Suprapubic skin (tissue), 4 donors: ENCODE data around the gene DHX15. TPM values are rescaled to one million over a fixed set of nuclear protein-coding genes. Genes with fewer than 3 reads are reported as not detected.

Experiments used
- DNase-seq, 2 donors: peaks; one replicate each; pipeline ENCODE4 v3.0.0-alpha.2; 2019; ENCODE audit warnings: low spot score in 2 of 2
- H3K27ac ChIP-seq: fragments of 200-600 bp; sonication (generic); one replicate; pipeline ENCODE4 v1.5.1; 2019
- H3K27me3 ChIP-seq: fragments of 200-600 bp; sonication (generic); one replicate; pipeline ENCODE4 v1.5.1; 2019
- H3K36me3 ChIP-seq: fragments of 200-600 bp; sonication (generic); one replicate; pipeline ENCODE4 v1.5.1; 2019
- H3K4me1 ChIP-seq: fragments of 200-600 bp; sonication (generic); one replicate; pipeline ENCODE4 v1.5.1; 2019
- H3K4me3 ChIP-seq: fragments of 200-600 bp; sonication (generic); one replicate; pipeline ENCODE4 v1.5.1; 2019; ENCODE audit warnings: mild to moderate bottlenecking
- H3K9me3 ChIP-seq: fragments of 200-600 bp; sonication (generic); one replicate; pipeline ENCODE4 v1.5.1; 2019
- CTCF ChIP-seq, 2 donors: fragments of 200-600 bp in 1 of 2; fragments of 450-650 bp in 1 of 2; sonication (generic) in 1 of 2; IDR thresholded peaks; one replicate each; pipeline ENCODE4 v1.5.1; 2016 to 2019; ENCODE audit warnings: antibody characterized with exemption in 2 of 2, mild to moderate bottlenecking in 1 of 2, moderate library complexity in 1 of 2
- EP300 ChIP-seq: sonication (generic); formaldehyde crosslinking; IDR thresholded peaks from one replicate; pipeline ENCODE4 v1.6.1; 2017; ENCODE audit warnings: antibody characterized with exemption
- POLR2A ChIP-seq, 2 donors: fragments of 450-650 bp; IDR thresholded peaks; one replicate each; pipeline ENCODE4 v1.6.1; 2017; ENCODE audit warnings: antibody characterized with exemption in 2 of 2, mild to moderate bottlenecking in 2 of 2, moderate library complexity in 2 of 2
- POLR2AphosphoS5 ChIP-seq, 3 donors: sonication (generic); formaldehyde crosslinking; IDR thresholded peaks; one replicate each; pipeline ENCODE4 v1.6.1; 2017; ENCODE audit warnings: antibody characterized with exemption in 3 of 3
- WGBS: methylation state at CpG from one replicate; pipeline ENCODE4 v1.1.5; 2018; 5-methylcytosine and 5-hydroxymethylcytosine counted together
- total RNA-seq, 4 donors: library from RNA; depleted of rRNA; stranded (reverse); fragments of >200 nt; gene quantifications; one replicate each; pipeline ENCODE4 v1.1.0, GENCODE V29; 2016

DHX15 gene
- total RNA-seq, 4 donors from 2014 or later, result 134 to 325 (median 137) TPM

GRCh38 chr4:24622146-24622834 lies 37.9 kb upstream of the DHX15 start:
- no peaks in the 10 kb centered on the region for H3K27me3 ChIP-seq
- H3K4me3 ChIP-seq, result no peak overlapping the region
- H3K36me3 ChIP-seq, result no peaks in the 10 kb centered on the region
- peaks cover 3% of the 10 kb centered on the region for H3K9me3 ChIP-seq
- WGBS, result 85% methylated on average over 3 of the region's 3 CpGs
- H3K27ac ChIP-seq, result no peak overlapping the region
- no peak for DNase-seq
- TF ChIP-seq POLR2A (IDR thresholded peaks at IDR 0.05), result no peak
- TF ChIP-seq EP300, result no peak
- no peak for TF ChIP-seq POLR2AphosphoS5 (IDR thresholded peaks at IDR 0.05)
- no peak for TF ChIP-seq CTCF (IDR thresholded peaks at IDR 0.05)
- no peaks in the 10 kb centered on the region for H3K4me1 ChIP-seq

GRCh38 chr4:24615977-24616376 lies 31.6 kb upstream of the DHX15 start:
- H3K9me3 ChIP-seq, result peaks cover under 1% of the 10 kb centered on the region
- DNase-seq, result no peak
- TF ChIP-seq EP300 (no peak), POLR2A (IDR thresholded peaks at IDR 0.05) (no peak), POLR2AphosphoS5 (IDR thresholded peaks at IDR 0.05) (no peak), CTCF (IDR thresholded peaks at IDR 0.05) (no peak)
- no peak overlapping the region for H3K4me3 ChIP-seq
- H3K36me3 ChIP-seq, result no peaks in the 10 kb centered on the region
- H3K27me3 ChIP-seq, result no peaks in the 10 kb centered on the region
- no peak overlapping the region for H3K27ac ChIP-seq
- 94% methylated on average over 2 of the region's 2 CpGs for WGBS
- no peaks in the 10 kb centered on the region for H3K4me1 ChIP-seq

DNA sequence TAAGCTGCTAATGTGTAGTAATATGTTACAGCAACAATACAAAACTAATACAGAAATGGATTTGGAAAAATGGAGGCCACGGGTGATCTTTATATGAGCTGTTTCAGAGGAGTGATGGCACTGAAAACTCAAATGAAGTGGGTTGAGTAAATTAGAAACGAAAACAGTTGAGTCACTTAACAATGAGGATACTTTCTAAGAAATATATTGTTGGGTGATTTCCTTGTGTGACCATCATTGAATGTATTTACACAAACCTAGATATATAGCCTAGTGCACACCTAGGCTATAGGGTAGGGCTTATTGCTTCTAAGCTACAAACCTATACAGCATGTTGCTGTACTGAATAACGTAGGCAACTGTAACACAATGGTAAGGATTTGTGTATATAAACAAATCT lies 30.5 kb upstream of the DHX15 start:
- H3K9me3 ChIP-seq, result no peaks in the 10 kb centered on the region
- H3K4me1 ChIP-seq, result no peaks in the 10 kb centered on the region
- WGBS, result 84% methylated on average over 3 of the region's 3 CpGs
- H3K27me3 ChIP-seq, result no peaks in the 10 kb centered on the region
- no peak overlapping the region for H3K4me3 ChIP-seq
- H3K36me3 ChIP-seq, result no peaks in the 10 kb centered on the region
- TF ChIP-seq POLR2AphosphoS5 (IDR thresholded peaks at IDR 0.05) (no peak), EP300 (no peak), CTCF (IDR thresholded peaks at IDR 0.05) (no peak), POLR2A (IDR thresholded peaks at IDR 0.05) (no peak)
- H3K27ac ChIP-seq, result no peak overlapping the region
- no peak for DNase-seq

DNA sequence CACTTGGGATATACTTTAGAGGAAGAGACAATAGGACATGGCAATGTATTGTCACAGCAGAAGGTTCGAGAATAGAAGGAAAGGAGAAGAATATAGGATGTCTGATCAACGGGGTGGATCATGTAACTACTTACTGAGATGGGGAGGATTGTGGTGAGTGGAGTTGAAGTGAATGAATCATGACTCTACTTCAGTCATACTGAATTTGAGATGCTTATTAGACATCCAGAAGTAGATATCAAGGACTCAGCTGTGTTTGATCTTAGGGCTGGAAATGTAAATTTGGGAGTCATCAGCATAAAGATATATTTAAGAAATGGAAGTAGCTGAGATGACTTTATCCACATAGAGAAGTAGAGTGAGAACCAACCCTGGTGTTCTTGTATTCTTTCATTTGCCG lies 29.1 kb upstream of the DHX15 start:
- Histone ChIP-seq H3K36me3 (no peaks in the 10 kb centered on the region), H3K4me1 (no peaks in the 10 kb centered on the region), H3K27me3 (no peaks in the 10 kb centered on the region), H3K4me3 (no peak overlapping the region), H3K27ac (no peak overlapping the region), H3K9me3 (no peaks in the 10 kb centered on the region)
- 90% methylated on average over 3 of the region's 3 CpGs for WGBS
- TF ChIP-seq POLR2A (IDR thresholded peaks at IDR 0.05) (no peak), POLR2AphosphoS5 (IDR thresholded peaks at IDR 0.05) (no peak), CTCF (IDR thresholded peaks at IDR 0.05) (no peak), EP300 (no peak)
- no peak for DNase-seq

DNA sequence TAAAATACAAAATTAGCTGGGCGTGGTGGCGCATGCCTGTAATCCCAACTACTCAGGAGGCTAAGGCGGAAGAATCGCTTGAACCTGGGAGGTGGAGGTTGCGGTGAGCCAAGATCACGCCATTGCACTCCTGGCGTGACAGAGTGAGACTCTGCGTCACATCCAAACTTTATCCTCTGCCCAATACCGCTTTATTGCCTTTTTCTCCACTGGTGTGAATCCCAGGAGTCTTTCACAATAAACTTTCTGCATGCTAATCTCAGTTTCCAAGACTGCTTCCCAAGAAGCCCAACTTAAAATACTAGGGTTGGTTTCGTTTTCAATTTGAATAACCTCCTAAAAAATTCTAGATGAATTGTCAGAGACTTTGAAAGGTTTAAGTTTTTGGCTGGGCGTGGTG lies 27.2 kb upstream of the DHX15 start:
- Histone ChIP-seq H3K4me1 (no peaks in the 10 kb centered on the region), H3K36me3 (no peaks in the 10 kb centered on the region), H3K27ac (no peak overlapping the region), H3K27me3 (no peaks in the 10 kb centered on the region), H3K4me3 (no peak overlapping the region), H3K9me3 (no peaks in the 10 kb centered on the region)
- no peak for DNase-seq
- TF ChIP-seq POLR2AphosphoS5 (IDR thresholded peaks at IDR 0.05) (no peak), EP300 (no peak), POLR2A (IDR thresholded peaks at IDR 0.05) (no peak), CTCF (IDR thresholded peaks at IDR 0.05) (no peak)
- 87% methylated on average over 11 of the region's 11 CpGs for WGBS
